Activated CD8-positive, alpha-beta memory T cell treated with anti-CD3 and anti-CD28 coated beads for 4 hours (primary cell): ENCODE results near the gene RAB5IF.
A peak's percentile ranks its signal among the peaks of the same experiment; 100 is the strongest.
"Not testable (repeated sequence)": the region's sequence is repeated elsewhere in the genome, so short reads cannot be mapped to it uniquely, and the experiment has no call there.

Experiments
- DNase-seq, 2 donors: peaks; one replicate each; pipeline ENCODE4 v3.0.0-alpha.2; 2020; ENCODE audit warnings: low read depth in 2 of 2

Gene RAB5IF

GRCh38 chr20:36629719-36630681 is 24.4 kb downstream of the RAB5IF start:
- DNase-seq = no peak

- no peak for DNase-seq
Measured at GRCh38 chr20:36631646-36632045, 26.1 kb downstream of the RAB5IF start.

DNA sequence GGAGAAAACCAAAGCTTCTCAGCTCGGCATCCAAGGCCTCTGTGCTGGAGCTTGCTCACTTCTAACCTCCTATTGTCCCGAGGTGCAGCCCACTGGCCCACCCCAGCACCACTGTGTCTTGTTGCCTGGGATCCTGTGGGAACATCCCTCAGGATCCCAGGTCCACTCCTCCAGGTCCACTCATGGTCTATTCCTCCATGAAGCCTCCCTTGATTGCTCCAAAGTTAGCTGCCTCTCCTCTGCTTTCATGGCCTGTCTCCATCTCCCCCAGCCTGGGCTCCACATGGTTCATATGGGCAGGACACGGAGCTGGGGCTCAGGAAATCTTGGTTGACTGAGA is 26.5 kb downstream of the RAB5IF start:
- DNase-seq = no peak

DNA sequence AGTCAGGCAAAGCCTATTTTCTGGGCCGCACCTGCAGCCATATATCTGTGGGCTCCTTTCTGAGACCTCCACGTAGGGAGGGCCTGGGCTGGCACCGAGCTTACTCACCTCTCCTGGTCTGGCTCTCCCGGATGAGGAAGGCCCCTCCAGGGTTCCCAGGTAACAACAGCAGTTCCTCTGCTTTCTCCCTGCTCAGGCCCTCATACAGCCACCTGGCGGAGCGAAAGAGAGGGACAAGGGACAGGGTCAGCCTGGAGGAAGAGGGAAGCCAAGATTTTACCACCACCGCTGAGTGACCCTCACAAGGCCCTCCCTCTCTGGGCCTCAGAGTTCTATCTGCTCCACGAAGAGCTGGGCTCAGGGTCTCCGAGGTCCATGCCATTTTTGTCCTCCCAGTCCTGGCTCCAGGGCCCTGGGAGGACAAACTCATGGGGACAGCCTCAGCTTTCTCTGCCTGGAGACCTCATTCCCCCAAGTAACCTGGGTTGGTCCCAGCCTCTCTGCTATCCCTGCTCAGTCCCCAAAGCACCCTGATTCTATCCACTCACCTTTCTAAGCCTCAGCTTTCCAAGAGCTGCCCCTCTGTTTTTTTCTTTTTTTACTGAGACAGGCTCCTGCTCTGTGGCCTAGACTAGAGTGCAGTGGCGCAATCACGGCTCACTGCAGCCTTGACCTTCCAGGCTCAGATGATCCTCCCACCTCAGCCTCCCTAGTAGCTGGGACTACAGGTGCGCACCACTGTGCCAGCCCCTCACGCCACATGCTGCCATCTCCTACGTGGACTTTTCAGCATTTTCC is 27.1 kb downstream of the RAB5IF start:
- no peak for DNase-seq

DNA sequence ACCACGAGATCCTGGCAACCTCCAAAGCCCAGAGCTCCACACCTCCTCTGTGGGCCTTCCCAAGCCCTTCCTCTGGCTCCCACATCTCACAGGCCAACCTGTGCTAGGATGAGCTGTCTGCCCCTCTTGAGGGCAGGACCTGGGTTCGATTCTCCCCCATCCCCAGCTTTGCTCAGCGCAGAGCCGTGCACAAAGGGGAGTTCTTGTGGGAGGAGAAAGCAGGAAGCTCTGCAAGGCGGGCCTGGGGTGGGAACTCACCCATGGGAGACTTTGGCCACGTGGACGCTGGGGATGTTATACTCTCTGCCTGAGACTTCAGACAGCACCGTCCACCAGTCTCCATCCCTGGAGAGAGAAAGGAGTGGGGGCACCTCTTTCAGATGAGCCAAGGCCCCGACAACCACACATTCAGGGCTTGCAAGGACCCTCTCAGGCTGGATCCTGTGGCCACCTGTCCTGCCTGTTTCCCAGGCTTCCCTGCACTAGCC is 27.8 kb downstream of the RAB5IF start:
- DNase-seq = no peak

GRCh38 chr20:36634342-36634741 is 28.8 kb downstream of the RAB5IF start:
- DNase-seq = no peak

DNA sequence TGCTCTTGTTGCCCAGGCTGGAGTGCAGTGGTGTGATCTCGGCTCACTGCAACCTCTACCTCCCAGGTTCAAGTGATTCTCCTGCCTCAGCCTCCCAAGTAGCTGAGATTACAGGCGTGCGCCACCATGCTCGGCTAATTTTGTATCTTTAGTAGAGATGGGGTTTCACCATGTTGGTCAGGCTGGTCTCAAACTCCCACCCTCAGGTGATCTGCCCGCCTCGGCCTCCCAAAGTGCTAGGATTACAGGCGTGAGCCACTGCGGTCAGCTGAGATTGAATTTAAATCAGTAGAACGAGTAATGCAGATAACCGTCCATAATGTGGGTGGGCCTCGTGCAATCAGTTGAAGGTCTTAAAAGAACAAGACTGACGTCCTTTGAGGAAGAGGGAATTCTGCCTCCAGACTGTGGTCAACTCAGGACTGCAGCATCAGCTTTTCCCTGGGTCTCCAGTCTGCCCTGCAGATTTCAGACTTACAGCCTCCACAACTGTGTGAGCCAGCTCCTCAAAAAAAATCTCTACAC is 33.4 kb downstream of the RAB5IF start:
- not testable (repeated sequence) for DNase-seq

DNA sequence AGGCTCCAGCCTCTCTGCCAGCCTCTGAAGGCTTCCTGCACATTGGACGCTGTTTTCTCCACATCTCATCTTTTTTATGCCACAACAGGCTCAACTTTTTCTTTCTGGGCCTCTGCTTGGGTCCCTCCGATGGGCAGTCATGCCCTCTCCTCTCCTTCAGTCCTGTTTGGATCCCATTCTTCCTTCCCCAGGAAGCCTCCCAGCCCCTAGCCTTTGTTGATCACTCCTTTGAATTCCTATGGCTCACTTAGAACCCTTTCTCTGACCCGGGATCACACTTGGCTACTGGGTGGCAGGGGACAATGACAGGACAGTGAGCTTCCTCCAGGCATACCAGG is 35.9 kb downstream of the RAB5IF start:
- DNase-seq = no peak

- DNase-seq = no peak
Measured at GRCh38 chr20:36642136-36642535, 36.6 kb downstream of the RAB5IF start.

- peak; percentile 34 to 44 for DNase-seq
Measured at GRCh38 chr20:36644032-36644705, 38.6 kb downstream of the RAB5IF start.

- peak; percentile 22 to 42 for DNase-seq
Measured at GRCh38 chr20:36644706-36645095, 39.1 kb downstream of the RAB5IF start.

DNA sequence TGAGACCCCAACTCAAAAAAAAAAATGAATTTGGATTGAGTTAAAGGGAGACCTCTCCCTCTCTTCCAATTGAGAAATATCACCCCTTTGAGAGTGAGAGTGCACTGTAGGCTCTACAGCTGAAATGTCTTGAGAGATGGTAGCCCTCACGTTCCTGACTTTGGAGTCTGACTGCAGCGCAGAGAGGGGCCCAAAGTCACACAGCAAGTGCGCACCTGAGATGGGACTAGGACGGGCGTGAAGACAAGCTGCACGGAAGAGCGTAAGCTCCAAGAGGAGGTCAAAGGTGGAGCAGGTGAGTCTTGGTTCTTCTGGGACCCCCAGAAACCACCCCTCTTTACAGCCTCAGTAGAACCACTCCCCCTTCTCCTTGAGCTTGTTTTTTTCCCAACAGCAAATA is 39.8 kb downstream of the RAB5IF start:
- no peak for DNase-seq

DNA sequence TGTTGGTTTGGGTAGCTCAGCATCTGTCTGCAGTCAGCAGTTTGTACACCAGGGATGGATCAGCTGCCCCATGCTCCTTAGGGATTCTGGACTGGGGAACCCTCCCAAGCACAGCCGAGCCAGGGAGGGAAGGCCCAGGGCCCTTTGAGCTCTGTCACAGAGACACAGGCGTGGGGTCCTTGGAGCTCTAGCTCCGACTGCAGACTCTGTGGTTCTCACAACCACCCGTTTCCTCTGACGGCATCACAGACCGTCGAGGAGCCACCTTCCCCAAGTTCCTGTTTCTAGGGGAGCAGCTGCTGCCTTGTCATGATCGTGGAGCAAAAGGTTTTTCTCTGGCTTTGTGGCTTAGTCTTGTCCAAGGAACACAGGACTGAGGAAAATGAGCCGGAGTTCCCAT is 40.4 kb downstream of the RAB5IF start, which contains the start of gene SLA2:
Gene SLA2 (minus strand): TSS at position 199 of the 400 bp plus-strand sequence. CDS start 4,861 bp downstream, outside the sequence.
- DNase-seq = peak; percentile 36 to 45

- no peak for DNase-seq
Measured at GRCh38 chr20:36646678-36647077, 41.1 kb downstream of the RAB5IF start.

DNA sequence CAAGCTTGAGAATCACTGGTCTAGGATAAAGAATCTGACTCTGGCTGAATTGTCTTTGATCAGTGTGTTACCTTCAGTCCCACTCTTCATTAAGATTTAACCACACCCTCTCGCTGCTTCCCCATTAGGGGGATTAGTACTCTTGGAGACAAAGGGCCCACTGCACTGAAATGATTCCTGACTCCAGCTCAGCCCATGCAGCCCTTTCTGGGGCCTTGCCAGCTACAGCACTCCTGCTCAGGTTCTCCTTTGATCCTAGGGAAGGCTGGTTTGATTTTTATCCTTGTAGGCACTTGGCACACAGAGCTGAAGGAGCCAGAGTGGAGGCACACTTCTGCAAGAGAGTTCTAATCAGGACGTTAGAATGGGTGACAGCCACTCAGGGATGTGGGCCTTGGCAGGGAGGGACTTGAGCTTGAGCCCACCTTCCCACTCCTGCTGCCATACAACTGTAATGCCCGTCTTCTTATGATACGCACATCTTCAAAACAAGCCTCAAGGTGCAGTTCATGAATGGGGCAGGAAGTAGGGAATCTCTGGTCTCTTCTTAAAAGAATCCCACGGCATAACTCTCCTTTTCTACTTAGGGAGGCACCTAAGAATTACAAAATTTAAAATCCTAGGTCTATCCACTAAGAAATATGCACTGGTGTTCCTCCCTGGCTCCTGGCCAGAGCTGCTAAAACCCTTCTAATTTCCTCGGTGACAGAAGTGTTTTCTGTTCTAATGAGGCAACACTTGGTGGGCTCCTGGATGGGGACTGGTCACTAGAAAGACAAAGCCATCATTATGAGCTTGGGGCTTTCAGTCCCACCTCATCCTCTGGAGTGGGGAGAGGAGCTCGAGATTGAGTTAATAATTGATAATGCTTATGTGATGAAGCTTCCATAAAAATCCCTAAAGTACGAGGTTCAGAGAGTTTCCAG is 41.9 kb downstream of the RAB5IF start:
- no peak for DNase-seq

- DNase-seq = no peak
Measured at GRCh38 chr20:36653456-36653855, 47.9 kb downstream of the RAB5IF start.

GRCh38 chr20:36654506-36654905 is 48.9 kb downstream of the RAB5IF start:
- DNase-seq = no peak

DNA sequence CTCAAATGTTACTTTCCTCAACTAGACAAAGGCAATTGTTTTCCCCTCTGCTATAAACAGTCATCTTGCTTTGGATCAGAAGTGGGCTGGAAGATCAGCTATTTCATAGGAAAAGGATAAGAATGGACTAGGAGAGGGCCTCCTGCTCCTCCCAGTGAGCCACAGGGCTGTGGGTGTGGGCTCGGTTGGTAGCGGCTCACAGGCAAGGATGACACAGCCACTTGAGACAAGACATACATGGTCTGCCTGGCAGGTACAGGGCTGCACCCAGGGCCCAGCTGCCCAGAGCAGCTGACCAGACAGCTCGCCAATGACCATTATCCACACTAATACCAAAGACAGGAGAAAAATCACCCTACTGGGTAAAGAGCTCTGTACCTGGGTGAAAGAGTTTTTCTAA is 49.4 kb downstream of the RAB5IF start:
- DNase-seq = no peak

GRCh38 chr20:36656733-36657132 is 51.2 kb downstream of the RAB5IF start:
- no peak for DNase-seq

- no peak for DNase-seq
Measured at GRCh38 chr20:36658300-36658699, 52.7 kb downstream of the RAB5IF start.
